ENCODE measurements around the gene ESPN.

The ESPN gene

DNA sequence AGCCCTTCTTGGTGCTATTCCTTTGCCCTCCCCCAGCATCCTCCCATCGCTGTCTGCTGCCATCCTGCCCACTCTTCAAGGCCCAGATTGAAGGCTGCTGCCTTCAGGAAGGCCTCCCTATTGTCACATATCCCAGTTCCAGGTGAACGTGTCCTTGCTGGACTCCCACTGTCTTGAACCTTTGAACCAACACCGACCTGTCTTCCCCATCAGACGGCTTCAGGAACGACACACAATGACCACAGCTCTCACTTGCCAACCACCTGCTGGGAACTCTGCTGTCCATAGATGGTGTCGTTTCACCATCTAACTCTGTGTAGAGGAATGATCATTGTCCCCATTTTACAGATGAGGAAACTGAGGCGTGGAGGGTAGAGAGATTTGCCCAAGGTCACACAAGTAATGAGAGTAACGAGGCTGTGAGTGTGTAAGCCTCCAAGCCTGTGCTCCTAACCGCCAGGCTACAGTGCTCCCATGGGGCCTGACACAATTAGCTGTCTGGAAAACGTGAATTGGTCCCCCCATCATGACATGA lies 76.8 kb downstream of the ESPN start:
- no peak for DNase-seq

DNA sequence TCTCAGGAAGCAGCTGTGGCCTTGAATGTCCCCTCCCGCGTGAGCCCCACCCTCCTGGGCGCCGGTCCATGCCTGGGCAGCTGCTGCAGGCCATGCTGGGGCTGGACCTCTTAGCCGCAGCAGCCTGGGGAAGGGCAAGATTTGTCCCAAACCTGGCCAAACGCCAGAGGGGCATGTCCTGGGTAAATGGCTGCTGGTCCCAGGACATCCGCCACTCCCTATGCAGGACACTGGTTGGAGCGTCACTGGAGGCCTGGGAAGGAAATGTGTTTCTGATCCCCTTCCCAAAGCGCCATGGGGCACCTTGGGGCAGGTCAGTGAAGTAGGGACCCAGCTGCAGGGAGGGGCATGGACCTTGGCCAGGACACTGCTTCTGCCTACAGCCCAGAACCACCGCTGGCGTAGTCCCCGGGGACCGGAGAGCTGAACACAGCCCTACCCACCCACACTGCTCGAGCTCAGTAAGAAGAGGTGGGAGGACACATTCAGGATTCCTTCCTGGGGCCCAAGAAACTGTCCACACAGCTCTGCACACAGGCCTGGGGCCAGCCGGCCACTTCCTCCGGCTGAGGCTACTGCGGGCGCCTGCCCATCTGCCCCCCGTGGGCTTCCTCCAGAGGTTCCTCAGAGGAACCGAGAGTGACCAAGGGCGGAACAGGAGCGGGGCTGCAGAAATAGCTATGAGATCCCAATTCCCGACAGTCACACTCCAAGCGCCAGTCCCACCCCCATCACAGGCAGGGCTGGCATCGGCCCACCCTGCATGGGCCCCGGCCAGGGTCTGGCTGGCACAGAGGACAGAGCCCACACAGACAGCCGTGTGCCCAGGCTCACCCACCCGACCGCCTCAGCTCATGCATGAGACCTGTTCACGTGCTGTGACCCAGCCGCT lies 77.7 kb downstream of the ESPN start:
- DNase-seq = no peak

DNA sequence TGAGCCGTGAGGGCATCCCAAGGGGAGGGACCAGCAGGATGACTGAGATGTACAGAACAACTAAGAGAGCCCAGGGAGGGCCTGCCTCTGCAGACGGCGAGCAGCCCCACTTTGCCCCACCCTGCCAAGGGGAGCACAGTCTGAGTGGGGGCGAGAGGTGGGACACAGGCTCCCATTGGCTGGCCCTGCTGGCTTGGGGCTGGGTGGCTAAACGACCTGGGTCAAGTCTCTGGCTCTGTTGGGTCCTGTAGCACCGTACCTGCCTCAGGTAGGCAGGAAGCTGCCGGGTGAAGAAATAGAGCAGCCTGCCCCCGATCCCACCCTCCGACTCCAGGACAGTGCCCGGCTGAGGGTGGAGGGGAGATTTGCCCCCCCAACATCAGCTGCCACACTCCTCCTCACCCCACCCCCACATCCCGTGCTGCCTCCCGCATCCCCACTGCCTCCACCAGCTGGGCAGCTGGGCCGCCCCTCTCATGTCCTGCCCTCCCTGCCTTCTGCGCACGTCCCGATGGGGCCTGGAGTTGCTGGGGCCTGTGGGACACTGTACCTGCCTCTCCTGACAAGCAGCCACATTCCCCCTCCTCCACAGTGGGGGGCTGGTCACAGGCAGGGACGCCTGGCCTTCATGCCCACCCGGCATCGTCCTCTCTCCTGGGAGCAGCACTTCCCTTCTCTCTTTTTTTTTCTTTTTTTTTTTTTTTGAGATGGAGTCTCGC lies 79.5 kb downstream of the ESPN start:
- DNase-seq = no peak

DNA sequence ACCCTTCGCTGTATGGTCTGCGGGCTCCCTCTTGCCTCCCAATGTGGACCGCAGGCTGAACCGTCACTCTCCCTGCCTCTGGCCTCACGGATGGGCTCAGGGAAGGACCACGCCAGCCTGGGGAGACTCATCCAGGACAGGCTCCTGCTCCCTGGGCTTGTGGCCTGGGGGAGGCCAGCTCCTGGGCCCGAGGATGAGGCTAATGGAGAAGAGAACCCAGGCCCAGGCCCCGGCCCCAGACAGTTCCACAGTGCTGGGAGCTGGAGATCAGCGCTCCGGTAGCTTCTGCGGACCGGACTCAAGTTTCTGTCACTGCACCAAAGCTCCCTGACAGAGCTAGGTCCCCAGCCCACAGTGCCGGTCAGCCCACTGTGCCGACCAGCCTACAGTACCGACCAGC lies 80.3 kb downstream of the ESPN start:
- DNase-seq = no peak

DNA sequence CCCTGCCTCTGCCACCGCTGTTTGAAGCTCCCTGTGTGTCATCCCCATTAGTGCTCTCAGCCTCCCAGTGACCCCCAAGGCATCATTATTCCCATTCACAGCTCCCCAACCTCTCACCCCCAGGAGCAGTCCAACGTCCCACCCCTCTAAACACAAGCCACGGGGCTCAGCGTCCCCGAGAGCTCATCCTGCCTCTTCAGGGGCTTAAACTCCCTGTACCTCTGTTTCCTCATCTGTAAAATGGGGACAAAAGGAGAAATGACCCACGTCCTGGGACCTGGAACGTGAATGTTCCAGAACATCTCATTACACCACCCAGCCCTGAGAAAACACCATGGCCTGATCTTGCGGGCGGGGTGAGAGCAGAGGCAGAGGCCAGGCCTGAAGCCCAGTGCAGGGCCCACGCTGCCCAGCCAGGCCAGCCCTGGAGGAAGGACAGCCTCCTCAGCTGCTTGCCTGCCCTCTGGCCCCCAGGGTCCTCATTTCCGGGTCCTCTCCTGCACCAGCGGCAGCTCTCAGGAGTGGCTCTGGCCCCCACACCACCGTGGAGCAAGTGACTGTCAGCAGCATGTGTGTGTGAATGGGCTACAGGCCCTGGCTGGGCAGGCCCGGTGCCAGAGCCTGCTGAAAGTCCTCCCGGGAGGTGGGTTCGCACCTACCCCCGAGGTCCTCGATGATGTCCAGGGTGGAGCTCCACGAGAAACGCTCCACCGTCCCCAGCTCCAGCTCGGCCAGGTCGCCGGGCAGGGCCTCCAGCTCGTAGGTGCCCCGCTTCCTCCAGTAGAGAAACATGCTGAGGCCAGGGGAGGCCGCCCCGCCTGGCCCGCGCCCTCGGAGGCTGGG lies 81.0 kb downstream of the ESPN start:
- DNase-seq = no peak

DNA sequence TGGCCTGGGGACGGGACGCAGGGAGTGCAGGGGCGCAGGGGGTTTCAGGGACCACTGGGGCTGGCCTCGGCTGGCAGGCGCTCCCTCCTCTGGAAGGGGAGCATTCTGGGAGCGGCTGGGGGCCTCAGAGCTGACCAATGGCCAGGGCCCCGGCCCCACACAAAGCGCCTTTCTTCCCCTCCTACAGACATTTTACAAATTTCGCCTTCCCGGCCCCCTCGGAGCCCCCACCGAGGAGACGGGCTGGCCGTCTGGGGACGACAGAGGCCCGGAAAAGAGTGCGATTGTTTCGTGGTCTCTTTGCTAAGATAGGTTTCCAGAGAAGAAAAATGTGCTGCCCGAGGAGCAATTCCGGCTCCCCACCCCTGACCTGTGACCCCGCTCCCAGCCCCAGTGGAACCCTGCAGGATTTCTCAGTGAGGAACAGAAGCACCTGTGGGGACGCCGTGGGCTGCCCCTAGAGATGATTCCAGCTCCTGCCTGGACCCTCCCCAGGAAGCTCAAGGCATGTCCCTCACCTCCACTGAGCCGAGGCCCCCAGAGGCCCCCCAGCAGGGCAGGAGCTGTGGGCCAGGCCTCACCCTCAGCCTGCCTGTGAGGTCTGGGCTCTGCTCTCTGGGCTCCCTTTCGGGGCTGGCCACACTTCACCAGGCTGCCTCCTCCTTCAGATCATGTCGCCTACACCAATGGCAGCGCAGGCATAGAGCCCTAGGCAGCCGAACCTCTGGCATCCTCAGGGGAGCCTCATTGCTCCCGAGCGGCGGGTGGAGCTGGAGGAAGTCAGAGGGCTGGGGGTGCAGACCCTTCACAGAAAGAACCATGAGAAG lies 81.8 kb downstream of the ESPN start:
- DNase-seq = no peak

DNA sequence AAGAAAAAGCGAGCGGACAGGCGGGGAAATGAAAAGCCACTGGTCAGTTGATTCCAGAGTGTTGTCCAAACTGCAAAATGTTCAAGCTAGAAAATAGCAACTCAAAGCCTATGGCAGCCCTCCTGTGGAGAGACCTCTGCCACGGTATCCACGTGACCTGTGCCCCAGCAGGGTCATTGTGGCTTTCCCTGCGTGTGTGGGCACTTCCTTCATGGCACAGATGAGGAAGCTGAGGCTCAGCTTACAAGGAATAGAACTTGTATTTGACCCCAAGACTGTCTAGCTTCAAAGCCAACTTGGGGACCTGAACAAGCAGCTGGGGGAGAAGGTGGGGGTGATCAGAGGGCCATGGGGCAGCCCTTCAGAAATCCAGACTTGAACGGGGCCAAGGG lies 82.5 kb downstream of the ESPN start:
- no peak for DNase-seq

DNA sequence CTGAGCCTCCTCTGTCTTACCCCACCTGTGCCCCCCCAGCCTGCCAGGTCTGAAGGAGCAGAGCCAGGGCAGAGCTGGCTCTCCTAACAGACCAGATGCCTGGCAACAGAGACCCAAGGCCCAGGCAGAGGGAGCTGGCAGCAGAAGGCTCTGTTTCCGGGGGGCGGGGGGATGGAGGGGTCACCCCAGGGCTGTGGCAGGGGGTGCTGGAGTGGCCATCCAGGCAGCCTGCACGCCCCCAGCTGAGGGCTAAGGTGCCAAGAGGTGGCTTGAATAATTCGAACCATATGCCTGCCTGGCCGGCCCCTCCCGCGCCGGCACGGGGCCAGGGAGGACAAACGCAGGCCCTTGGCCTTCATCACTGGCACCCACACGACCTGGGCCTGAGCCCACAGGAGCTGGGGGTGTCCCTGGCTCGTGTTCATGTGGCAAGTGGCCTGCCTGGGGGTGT lies 82.9 kb downstream of the ESPN start:
- DNase-seq = peak; percentile 84

DNA sequence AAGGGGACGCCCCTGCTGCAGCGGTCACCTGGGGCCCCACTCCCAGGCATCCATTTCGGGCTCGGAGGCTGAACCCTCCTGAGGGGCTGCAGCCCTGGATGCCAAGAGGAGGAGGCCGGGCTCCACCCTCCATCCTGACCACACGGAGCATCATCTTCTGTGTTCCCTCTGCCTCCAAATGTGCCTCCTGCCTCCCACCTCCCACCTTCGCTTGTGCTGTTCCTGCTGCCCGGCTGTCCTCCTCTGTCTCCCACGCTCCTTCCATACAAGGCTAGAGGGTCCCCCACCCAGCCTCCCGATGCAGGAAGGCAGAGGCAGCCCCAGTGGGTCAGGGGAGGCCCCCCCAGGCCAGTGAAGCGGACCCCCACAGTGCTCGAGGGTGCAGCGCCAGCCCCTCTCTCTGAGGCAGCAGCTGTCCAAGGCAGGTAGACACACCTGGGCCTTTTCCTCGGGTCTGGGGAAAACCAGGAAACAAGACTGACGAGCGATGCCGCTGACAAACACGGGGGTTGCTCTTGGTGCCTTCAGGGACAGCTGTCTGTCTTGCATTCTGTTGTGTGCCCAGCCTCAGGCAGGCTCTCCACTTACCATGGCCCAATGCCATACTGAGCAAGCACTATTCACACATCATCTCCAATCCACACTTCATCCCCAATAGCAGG lies 83.7 kb downstream of the ESPN start:
- peak; percentile 71 for DNase-seq

DNA sequence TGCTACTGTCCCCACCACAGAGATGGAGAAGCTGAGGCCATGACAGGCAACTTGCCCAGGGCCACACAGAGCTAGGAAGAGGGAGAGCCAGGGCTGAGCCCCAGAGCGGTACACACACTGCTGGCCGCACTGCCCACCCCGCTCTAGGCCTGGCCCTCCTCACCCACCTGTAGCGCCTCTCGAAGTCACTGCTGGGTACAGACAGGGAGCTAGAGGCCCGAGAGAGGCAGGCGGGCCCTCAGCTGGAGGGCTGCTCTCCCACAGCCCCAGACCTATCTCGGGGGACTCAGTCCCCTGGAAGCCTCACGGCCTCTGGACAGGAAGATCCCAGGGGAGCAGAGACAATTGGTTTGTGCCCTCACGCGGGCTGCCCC lies 84.2 kb downstream of the ESPN start:
- no peak for DNase-seq

DNA sequence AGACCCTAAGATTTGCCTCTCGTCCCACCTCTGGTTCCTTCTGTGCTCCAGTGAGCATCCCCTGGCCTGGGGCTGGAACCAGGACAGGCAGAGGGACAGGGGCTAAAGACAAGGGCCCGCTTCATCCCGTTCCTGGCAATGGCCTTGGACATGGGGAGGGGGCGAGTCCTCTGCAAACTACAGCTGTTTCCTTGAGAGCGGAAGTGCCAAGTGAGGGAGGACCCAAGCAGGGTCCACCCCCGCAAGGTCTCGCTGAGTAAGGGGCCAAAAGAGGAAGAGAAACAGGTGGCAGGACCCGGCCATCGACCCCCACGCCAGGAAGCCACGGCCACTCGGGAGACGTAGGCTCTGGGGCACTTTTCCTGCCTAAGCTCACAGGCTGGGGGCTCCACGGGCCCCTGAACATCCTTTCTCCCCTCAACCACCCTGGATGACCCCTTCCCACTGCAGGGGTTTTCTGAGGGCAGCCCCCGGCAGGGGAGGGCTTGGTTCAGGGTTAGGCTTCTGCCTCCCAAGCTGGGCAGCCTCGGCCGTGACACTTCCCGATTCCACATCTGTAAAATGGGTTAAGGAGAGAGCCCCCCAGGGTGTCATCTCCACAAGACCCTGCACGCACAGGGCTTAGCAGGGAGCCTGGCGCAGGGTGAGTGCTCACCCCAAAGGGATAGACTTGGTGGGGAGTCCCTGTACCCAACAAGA lies 84.8 kb downstream of the ESPN start:
- no peak for DNase-seq

DNA sequence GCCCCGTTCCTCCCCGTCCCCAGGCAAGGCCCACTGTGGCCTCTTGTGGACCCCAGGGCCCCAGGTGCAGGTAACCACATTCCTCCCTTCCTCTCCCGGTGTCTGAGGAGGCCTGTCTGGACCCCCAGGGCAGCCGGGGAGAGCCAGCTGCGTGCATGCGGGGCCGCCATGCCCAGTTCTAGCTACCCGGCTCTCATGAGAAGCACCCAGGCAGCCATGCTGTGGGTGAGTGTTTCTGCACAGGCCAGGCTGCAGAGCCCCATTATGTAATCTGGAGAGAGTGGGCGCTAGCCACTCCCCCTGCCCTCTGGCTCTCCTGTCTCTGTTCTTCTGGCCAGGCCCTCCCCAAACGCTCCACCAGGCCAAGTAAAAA lies 85.3 kb downstream of the ESPN start:
- no peak for DNase-seq

DNA sequence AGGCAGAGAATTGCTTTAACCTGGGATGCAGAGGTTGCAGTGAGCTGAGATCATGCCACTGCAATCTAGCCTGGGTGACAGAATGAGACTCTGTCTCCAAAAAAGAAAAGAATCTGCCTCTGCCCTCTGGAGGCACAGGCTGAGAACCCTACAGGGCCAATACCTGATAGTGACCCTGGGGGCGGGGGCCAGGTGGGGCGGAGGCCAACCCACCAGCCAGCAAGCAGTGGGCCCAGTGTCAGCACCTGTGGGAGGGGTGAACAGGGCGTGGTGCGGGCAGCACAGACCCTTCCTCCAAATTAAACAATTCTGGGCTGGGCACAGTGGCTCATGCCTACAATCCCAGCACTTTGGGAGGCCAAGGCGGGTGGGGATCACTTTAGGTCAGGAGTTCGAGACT lies 85.9 kb downstream of the ESPN start:
- no peak for DNase-seq

All from NCI-H446 treated with DMSO at 0.1 percent for 48 hours (cell line).